Measurements from ENCODE around the gene ADGB. TPM values are rescaled to one million over a fixed set of nuclear protein-coding genes. Genes with fewer than 3 reads are reported as not detected.

ADGB gene
- total RNA-seq, 1 donor from 2014 or later = not detected

DNA sequence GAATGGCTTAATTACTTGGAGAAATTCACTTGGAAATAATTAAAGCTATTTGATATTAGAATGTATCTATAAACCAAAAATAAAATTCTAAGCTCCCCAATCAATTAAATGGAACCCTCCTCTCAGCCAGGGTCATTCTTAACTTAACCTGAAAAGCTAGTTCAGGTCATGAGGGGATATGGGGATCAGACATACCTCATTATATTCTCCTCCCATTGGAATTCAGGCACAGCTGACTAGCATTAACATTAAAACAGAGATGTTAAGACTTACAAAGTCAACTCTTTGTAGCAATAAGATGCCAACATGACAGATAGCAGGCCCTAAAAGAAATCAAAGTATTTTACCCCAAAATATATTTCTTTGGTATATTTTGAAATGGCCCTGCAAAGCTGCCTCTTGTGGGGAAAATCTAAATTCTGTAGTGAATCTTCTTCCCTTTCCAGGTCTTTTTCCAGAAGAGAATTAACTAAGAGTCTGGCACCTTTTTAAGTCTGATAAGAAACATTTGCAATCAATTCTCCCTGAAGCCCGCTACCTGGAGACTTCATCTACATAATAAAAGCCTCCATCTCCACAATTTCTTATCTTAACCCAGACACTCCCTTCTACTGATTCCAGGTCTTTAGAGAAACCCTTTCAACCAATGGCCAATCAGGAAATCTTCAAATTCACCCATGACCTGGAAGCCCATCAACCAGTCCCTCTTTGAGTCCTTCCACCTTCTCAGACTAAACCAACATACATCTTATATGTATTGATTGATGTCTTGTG, 231.2 kb downstream of the ADGB start:
- Mint-ChIP-seq H3K27ac (ENCODE audit: unreplicated experiment) (no peak overlapping the region), H3K27me3 (ENCODE audit: unreplicated experiment) (peaks cover 3% of the 10 kb centered on the region)
- DNase-seq (ENCODE audit: extremely low spot score, unreplicated experiment) = no peak

DNA sequence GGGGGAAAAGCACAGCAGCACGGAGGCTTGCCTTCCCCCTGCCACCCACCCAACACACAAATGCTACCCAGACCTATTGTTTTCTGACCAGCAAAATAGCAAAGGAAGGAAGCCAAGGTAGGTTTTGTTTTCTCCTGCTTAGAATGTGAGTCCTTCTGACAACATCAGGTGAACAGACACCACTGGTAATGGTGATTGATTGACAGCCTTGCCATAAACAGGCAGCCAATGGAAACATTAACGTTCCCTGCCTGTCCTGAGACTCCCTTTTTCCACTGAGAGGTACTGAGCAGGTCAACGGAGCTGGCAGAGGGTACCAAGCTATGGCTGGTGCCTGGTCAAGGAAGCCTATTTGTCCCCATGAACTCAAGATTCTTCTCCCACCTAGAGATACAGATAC, 234.4 kb downstream of the ADGB start:
- no peaks in the 10 kb centered on the region for H3K36me3 Mint-ChIP-seq (ENCODE audit: unreplicated experiment)
- no peak for DNase-seq (ENCODE audit: extremely low spot score, unreplicated experiment)
- TF ChIP-seq, protein P1, sequence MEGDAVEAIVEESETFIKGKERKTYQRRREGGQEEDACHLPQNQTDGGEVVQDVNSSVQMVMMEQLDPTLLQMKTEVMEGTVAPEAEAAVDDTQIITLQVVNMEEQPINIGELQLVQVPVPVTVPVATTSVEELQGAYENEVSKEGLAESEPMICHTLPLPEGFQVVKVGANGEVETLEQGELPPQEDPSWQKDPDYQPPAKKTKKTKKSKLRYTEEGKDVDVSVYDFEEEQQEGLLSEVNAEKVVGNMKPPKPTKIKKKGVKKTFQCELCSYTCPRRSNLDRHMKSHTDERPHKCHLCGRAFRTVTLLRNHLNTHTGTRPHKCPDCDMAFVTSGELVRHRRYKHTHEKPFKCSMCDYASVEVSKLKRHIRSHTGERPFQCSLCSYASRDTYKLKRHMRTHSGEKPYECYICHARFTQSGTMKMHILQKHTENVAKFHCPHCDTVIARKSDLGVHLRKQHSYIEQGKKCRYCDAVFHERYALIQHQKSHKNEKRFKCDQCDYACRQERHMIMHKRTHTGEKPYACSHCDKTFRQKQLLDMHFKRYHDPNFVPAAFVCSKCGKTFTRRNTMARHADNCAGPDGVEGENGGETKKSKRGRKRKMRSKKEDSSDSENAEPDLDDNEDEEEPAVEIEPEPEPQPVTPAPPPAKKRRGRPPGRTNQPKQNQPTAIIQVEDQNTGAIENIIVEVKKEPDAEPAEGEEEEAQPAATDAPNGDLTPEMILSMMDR (IDR thresholded peaks at IDR 0.05) = no peak

More for the DNA sequence above, 231.2 kb downstream of the ADGB start:
- no peaks in the 10 kb centered on the region for H3K4me1 Mint-ChIP-seq (ENCODE audit: unreplicated experiment)
- no peaks in the 10 kb centered on the region for H3K9me3 Mint-ChIP-seq (ENCODE audit: unreplicated experiment)
- H3K4me3 Mint-ChIP-seq (ENCODE audit: unreplicated experiment) = no peak overlapping the region
- TF ChIP-seq, protein P1 (IDR thresholded peaks at IDR 0.05) = no peak
- no peaks in the 10 kb centered on the region for H3K36me3 Mint-ChIP-seq (ENCODE audit: unreplicated experiment)

DNA sequence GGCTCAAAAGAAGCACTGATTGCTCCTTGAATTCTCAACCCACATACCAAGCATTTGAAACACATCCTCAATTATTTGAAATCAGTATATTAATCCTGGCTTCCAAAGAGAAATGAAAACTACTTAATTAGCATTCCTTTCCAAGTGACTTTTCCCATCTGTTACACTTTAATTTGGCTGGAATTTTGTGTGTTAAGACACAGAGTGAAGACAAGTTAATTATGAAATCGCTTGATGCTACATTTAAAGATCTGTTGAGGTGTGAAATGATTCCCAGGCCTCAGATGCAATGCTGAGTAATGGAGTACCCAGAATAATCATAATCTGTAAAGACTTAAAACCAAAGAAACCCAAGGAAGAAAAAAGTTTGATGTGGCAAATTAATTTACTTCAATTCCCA, 241.4 kb downstream of the ADGB start:
- H3K4me1 Mint-ChIP-seq (ENCODE audit: unreplicated experiment) = no peaks in the 10 kb centered on the region
- DNase-seq (ENCODE audit: extremely low spot score, unreplicated experiment) = no peak
- H3K36me3 Mint-ChIP-seq (ENCODE audit: unreplicated experiment) = no peaks in the 10 kb centered on the region
- no peak overlapping the region for H3K4me3 Mint-ChIP-seq (ENCODE audit: unreplicated experiment)
- TF ChIP-seq, protein P1 (IDR thresholded peaks at IDR 0.05) = no peak
- H3K27ac Mint-ChIP-seq (ENCODE audit: unreplicated experiment) = no peak overlapping the region
- peaks cover 5% of the 10 kb centered on the region for H3K27me3 Mint-ChIP-seq (ENCODE audit: unreplicated experiment)
- peaks cover 7% of the 10 kb centered on the region for H3K9me3 Mint-ChIP-seq (ENCODE audit: unreplicated experiment)

More for the DNA sequence above, 234.4 kb downstream of the ADGB start:
- Mint-ChIP-seq H3K27ac (ENCODE audit: unreplicated experiment) (no peak overlapping the region), H3K9me3 (ENCODE audit: unreplicated experiment) (no peaks in the 10 kb centered on the region), H3K27me3 (ENCODE audit: unreplicated experiment) (peaks cover 8% of the 10 kb centered on the region), H3K4me1 (ENCODE audit: unreplicated experiment) (no peaks in the 10 kb centered on the region), H3K4me3 (ENCODE audit: unreplicated experiment) (no peak overlapping the region)

DNA sequence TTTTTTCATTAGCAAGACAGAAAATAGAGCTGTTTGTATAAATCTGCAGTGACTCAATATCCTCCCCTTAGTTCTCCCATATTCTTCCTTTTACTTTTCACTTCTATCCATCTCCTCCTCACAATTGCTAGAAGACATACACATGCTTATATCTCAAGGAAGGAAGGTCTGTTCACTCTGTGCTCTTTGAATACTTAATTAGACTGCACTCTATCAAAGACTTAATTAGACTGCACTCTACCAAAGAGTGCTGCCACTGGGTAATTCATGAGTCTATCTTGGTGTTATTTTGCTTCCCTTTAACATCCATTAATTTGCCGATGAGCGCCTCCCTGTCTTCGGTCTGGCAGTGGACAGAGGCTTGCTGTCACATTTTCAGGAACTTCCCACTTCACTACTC, 241.9 kb downstream of the ADGB start:
- peaks cover 8% of the 10 kb centered on the region for H3K9me3 Mint-ChIP-seq (ENCODE audit: unreplicated experiment)
- H3K4me3 Mint-ChIP-seq (ENCODE audit: unreplicated experiment) = no peak overlapping the region
- no peak overlapping the region for H3K27ac Mint-ChIP-seq (ENCODE audit: unreplicated experiment)
- H3K4me1 Mint-ChIP-seq (ENCODE audit: unreplicated experiment) = no peaks in the 10 kb centered on the region
- no peaks in the 10 kb centered on the region for H3K36me3 Mint-ChIP-seq (ENCODE audit: unreplicated experiment)
- TF ChIP-seq, protein P1 (IDR thresholded peaks at IDR 0.05) = no peak
- no peak for DNase-seq (ENCODE audit: extremely low spot score, unreplicated experiment)
- H3K27me3 Mint-ChIP-seq (ENCODE audit: unreplicated experiment) = peaks cover 5% of the 10 kb centered on the region

DNA sequence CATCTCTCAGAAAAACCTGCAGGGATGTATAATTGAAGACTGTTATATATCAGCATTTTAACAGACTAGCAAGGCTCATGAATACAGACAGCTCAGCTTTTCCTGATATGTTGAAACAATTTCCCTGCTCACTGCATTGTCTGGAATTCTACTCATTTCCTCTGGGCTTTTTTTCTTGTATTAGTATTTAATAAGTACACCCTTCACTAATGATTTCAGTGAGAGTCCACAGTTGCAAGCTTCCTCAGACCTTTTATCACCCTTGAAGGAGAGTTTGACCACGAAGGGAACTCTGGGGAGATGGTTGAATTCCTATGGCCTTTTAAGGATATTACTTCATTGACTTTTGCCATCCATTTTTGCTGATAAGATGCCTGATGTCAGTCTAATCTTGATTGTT, 248.7 kb downstream of the ADGB start:
- H3K9me3 Mint-ChIP-seq (ENCODE audit: unreplicated experiment) = peaks cover 17% of the 10 kb centered on the region
- H3K4me1 Mint-ChIP-seq (ENCODE audit: unreplicated experiment) = peaks cover 27% of the 10 kb centered on the region
- DNase-seq (ENCODE audit: extremely low spot score, unreplicated experiment) = no peak
- no peak overlapping the region for H3K4me3 Mint-ChIP-seq (ENCODE audit: unreplicated experiment)
- H3K36me3 Mint-ChIP-seq (ENCODE audit: unreplicated experiment) = no peaks in the 10 kb centered on the region
- no peak overlapping the region for H3K27ac Mint-ChIP-seq (ENCODE audit: unreplicated experiment)
- H3K27me3 Mint-ChIP-seq (ENCODE audit: unreplicated experiment) = no peaks in the 10 kb centered on the region
- TF ChIP-seq, protein P1 (IDR thresholded peaks at IDR 0.05) = no peak

All from osteocyte (in vitro differentiated cells).